ENCODE results near the gene RENBP.

DNA sequence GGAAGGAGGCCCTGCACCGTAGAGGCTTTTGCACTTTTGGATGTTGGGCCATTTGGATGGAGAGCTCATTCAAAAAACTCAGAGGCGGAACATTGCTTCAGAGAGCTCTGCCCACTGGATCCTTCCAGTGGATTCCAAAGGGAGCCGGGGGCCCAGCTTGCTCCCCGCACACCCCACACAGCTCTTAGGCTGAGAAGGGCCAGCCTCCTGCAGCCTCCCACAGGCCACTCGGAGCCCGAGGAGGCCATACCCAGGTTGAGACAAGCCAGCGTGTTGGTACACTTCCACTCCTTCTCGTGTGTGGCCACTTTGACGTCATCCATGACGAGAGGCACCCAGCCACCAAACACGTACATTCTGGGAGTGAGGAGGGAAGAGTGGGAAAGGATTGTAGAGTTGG is 16.8 kb upstream of the RENBP start:
- TF ChIP-seq, protein P1, sequence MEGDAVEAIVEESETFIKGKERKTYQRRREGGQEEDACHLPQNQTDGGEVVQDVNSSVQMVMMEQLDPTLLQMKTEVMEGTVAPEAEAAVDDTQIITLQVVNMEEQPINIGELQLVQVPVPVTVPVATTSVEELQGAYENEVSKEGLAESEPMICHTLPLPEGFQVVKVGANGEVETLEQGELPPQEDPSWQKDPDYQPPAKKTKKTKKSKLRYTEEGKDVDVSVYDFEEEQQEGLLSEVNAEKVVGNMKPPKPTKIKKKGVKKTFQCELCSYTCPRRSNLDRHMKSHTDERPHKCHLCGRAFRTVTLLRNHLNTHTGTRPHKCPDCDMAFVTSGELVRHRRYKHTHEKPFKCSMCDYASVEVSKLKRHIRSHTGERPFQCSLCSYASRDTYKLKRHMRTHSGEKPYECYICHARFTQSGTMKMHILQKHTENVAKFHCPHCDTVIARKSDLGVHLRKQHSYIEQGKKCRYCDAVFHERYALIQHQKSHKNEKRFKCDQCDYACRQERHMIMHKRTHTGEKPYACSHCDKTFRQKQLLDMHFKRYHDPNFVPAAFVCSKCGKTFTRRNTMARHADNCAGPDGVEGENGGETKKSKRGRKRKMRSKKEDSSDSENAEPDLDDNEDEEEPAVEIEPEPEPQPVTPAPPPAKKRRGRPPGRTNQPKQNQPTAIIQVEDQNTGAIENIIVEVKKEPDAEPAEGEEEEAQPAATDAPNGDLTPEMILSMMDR (conservative IDR thresholded peaks at IDR 0.05; ENCODE audit: low read length): no peak
- TF ChIP-seq EZH2phosphoT487 (IDR thresholded peaks at IDR 0.05; ENCODE audit: borderline replicate concordance, low read depth, low read length): no peak
